Mesenchymal stem cell (in vitro differentiated cells and primary cell): ENCODE results near the gene COL8A1.

ENCODE experiments used
- DNase-seq: peaks from one replicate; pipeline ENCODE4 v3.0.0-alpha.2; 2013
- H2AFZ ChIP-seq: one replicate; pipeline ENCODE4 v1.6.1; 2013; ENCODE audit warnings: low read depth, mild to moderate bottlenecking, control low read depth, inconsistent platforms, low read length, moderate library complexity
- H2AK5ac ChIP-seq: 2 replicates; pipeline ENCODE4 v1.6.1; 2013; ENCODE audit warnings: low read length, moderate library complexity, mild to moderate bottlenecking, inconsistent platforms; ENCODE audit not compliant: severe bottlenecking
- H2BK120ac ChIP-seq: one replicate; pipeline ENCODE4 v1.6.1; 2013; ENCODE audit warnings: low read depth, mild to moderate bottlenecking, inconsistent platforms, low read length, moderate library complexity
- H2BK12ac ChIP-seq, 2 experiments: one replicate each; pipeline ENCODE4 v1.6.1; 2013; ENCODE audit warnings: inconsistent platforms in 2 of 2, low read length in 2 of 2, mild to moderate bottlenecking in 2 of 2, moderate library complexity in 2 of 2, control low read depth in 1 of 2
- H2BK15ac ChIP-seq: one replicate; pipeline ENCODE4 v1.6.1; 2013; ENCODE audit warnings: mild to moderate bottlenecking, low read depth, inconsistent platforms; ENCODE audit not compliant: poor library complexity, severe bottlenecking
- H2BK5ac ChIP-seq: 2 replicates; pipeline ENCODE4 v1.6.1; 2013; ENCODE audit warnings: low read depth, mild to moderate bottlenecking, low read length, control low read depth, inconsistent platforms; ENCODE audit not compliant: poor library complexity, severe bottlenecking
- H3K14ac ChIP-seq, 2 experiments: one replicate each; pipeline ENCODE4 v1.6.1; 2013; ENCODE audit warnings: inconsistent platforms in 2 of 2, low read length in 2 of 2, control low read depth in 1 of 2, mild to moderate bottlenecking in 1 of 2, moderate library complexity in 1 of 2
- H3K18ac ChIP-seq, 2 experiments: one replicate each; pipeline ENCODE4 v1.6.1; 2013; ENCODE audit warnings: inconsistent platforms in 2 of 2, low read length in 2 of 2, control low read depth in 1 of 2, low read depth in 1 of 2, mild to moderate bottlenecking in 1 of 2
- H3K23ac ChIP-seq, 2 experiments: one replicate each; pipeline ENCODE4 v1.6.1; 2013; ENCODE audit warnings: inconsistent platforms in 2 of 2, low read length in 2 of 2, mild to moderate bottlenecking in 2 of 2, moderate library complexity in 2 of 2, control low read depth in 1 of 2
- H3K27ac ChIP-seq: 2 replicates; pipeline ENCODE4 v1.5.1; 2013; ENCODE audit warnings: mild to moderate bottlenecking, moderate library complexity, low read length, control low read depth, inconsistent platforms; ENCODE audit not compliant: poor library complexity, severe bottlenecking
- H3K27me3 ChIP-seq, 2 experiments: 2 replicates each; pipeline versions ENCODE4 v1.6.1 to v1.7.0; 2013; ENCODE audit warnings: low read length in 2 of 2, mild to moderate bottlenecking in 2 of 2, moderate library complexity in 2 of 2, control low read depth in 1 of 2, inconsistent platforms in 1 of 2; ENCODE audit not compliant: control insufficient read depth in 1 of 2, insufficient read depth in 1 of 2
- H3K36me3 ChIP-seq, 2 experiments: 2 replicates each; pipeline versions ENCODE4 v1.6.1 to v1.7.0; 2013; ENCODE audit warnings: low read length in 2 of 2, control low read depth in 1 of 2, inconsistent platforms in 1 of 2, low read depth in 1 of 2, mild to moderate bottlenecking in 1 of 2; ENCODE audit not compliant: insufficient read depth in 2 of 2, control insufficient read depth in 1 of 2
- H3K4ac ChIP-seq, 2 experiments: one replicate each; pipeline ENCODE4 v1.6.1; 2013; ENCODE audit warnings: inconsistent platforms in 2 of 2, low read length in 2 of 2, mild to moderate bottlenecking in 2 of 2, moderate library complexity in 2 of 2, control low read depth in 1 of 2, low read depth in 1 of 2
- H3K4me1 ChIP-seq: 2 replicates; pipeline ENCODE4 v1.6.1; 2013; ENCODE audit warnings: low read depth, low read length, control low read depth; ENCODE audit not compliant: control insufficient read depth, insufficient read depth
- H3K4me2 ChIP-seq: 2 replicates; pipeline ENCODE4 v1.6.1; 2013; ENCODE audit warnings: low read length, mild to moderate bottlenecking, inconsistent platforms; ENCODE audit not compliant: poor library complexity, severe bottlenecking
- H3K4me3 ChIP-seq, 2 experiments: 2 replicates each; pipeline versions ENCODE4 v1.5.1 to v1.7.0; 2013; ENCODE audit warnings: low read length in 2 of 2, mild to moderate bottlenecking in 2 of 2, control low read depth in 1 of 2, low read depth in 1 of 2; ENCODE audit not compliant: insufficient read depth in 1 of 2
- H3K79me1 ChIP-seq: replicated peaks from 2 replicates; pipeline ENCODE4 v1.6.1; 2013; ENCODE audit warnings: mild to moderate bottlenecking, control low read depth, low read length, inconsistent platforms; ENCODE audit not compliant: poor library complexity, severe bottlenecking
- H3K9ac ChIP-seq: 2 replicates; pipeline ENCODE4 v1.7.0; 2013; ENCODE audit warnings: mild to moderate bottlenecking, low read length, moderate library complexity
- H3K9me3 ChIP-seq: 2 replicates; pipeline ENCODE4 v1.7.0; 2013; ENCODE audit warnings: mild to moderate bottlenecking, low read length; ENCODE audit not compliant: control insufficient read depth
- H4K8ac ChIP-seq: one replicate; pipeline ENCODE4 v1.6.1; 2013; ENCODE audit warnings: inconsistent platforms, mild to moderate bottlenecking, low read length, moderate library complexity
- H4K91ac ChIP-seq: one replicate; pipeline ENCODE4 v1.6.1; 2013; ENCODE audit warnings: mild to moderate bottlenecking, low read length, inconsistent platforms
- WGBS: methylation state at CpG from one replicate; pipeline ENCODE4 v1.1.7; 2013; ENCODE audit warnings: mixed read lengths; 5-methylcytosine and 5-hydroxymethylcytosine counted together

Gene COL8A1

DNA sequence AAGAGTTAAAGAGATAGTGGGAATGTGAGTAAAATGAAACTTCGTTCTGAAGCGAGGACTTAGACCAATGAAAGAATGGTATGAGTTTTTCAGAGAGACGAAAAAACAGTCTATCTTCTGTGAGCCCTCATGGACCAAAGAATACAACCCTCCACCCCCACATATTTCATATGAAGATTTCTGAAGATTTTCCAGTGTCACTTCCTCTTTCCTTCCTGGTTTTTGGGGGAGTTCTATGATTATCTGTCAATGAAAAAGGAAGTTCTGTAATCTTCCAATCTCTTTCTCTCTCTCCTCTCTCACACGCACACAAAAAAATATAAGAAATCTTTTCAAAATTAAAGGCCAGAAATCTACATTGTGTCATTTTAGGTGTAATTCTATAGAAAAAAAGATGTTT lies 206.9 kb downstream of the COL8A1 start:
- Histone ChIP-seq H3K27me3 (no peaks in the 10 kb centered on the region), H2BK5ac (no peak overlapping the region), H2BK15ac (no peak overlapping the region), H3K18ac (no peak overlapping the region), H3K36me3 (peaks cover 8 to 25% of the 10 kb centered on the region in 2 experiments), H3K9me3 (no peaks in the 10 kb centered on the region), H3K14ac (no peak overlapping the region), H3K4me2 (no peak overlapping the region), H3K23ac (no peak overlapping the region), H2AK5ac (no peak overlapping the region), H2BK120ac (no peak overlapping the region), H3K27ac (no peak overlapping the region), H3K79me1 (peaks cover 8% of the 10 kb centered on the region), H2AFZ (no peak overlapping the region), H3K9ac (peak overlapping the region; percentile 86), H3K4me1 (peaks cover 5% of the 10 kb centered on the region), H4K91ac (no peak overlapping the region), H4K8ac (no peak overlapping the region), H3K4ac (no peak overlapping the region), H3K4me3 (peak overlapping the region in 1 of 2 experiments; percentile 21), H2BK12ac (no peak overlapping the region)
- WGBS: 80% methylated on average over 1 of the region's 4 CpGs
- no peak for DNase-seq

DNA sequence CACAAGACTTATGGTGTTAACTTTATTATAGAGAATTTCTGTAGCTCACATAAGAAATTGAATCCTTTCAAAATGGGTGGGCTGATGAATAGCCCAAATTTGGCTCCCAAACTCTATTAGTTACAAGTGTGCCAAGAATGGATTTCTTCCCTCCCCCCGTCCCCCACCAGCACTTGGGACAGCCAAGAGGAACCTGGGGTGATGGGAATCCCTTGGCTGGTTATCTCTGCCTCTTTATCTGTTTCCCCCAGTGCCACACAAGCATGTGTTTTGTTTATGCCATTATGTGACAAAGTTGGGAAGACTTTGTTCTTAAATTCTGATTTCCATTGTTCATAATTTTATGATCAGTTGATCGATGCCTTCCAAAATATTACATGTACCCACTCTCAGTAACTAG lies 207.6 kb downstream of the COL8A1 start:
- Histone ChIP-seq H3K36me3 (peaks cover 12 to 31% of the 10 kb centered on the region in 2 experiments), H2BK5ac (no peak overlapping the region), H4K91ac (no peak overlapping the region), H3K23ac (no peak overlapping the region), H3K18ac (peak overlapping the region in 1 of 2 experiments; percentile 34), H3K14ac (no peak overlapping the region), H2AK5ac (peak overlapping the region; percentile 39), H4K8ac (no peak overlapping the region), H3K27me3 (no peaks in the 10 kb centered on the region), H3K4me2 (no peak overlapping the region), H3K4me3 (no peak overlapping the region), H2BK15ac (no peak overlapping the region), H3K27ac (no peak overlapping the region), H3K4me1 (peaks cover 5% of the 10 kb centered on the region), H3K4ac (peak overlapping the region in 1 of 2 experiments; percentile 37), H2BK120ac (no peak overlapping the region), H2AFZ (no peak overlapping the region), H3K9me3 (no peaks in the 10 kb centered on the region), H3K9ac (peak overlapping the region; percentile 86), H2BK12ac (no peak overlapping the region), H3K79me1 (peaks cover 12% of the 10 kb centered on the region)
- 100% methylated on average over 2 of the region's 2 CpGs for WGBS
- no peak for DNase-seq

DNA sequence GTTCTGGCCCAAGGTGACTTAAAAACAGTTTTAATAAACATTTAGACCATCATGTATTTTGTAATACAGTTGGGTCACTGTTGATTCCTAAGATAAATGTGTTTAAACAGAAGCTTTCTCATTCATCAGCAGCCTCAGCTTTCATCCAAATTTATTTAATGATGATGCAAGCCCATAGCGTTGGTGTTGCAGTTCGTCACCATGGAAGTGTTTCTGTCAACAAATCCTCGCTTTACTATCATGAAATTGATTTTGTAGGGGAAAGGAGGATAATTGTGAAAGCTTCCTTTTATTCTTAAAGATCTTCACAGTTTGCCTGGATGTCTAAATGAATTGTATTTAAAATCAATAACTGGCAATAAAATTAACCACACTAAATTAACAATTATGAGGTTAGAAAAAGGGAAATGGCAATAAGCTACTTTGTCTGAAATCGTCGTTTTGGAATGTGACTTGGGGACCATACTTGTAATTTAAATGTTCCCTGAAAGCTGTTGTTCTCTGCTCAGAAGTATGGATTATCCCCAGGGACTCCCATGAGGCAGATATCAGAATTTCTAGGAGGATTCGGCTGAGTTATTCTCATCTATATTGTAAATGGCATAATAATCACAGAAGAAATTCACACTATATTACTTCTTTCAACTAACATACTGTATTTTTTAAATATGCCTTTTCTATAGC lies 208.2 kb downstream of the COL8A1 start:
- peaks cover 12 to 37% of the 10 kb centered on the region in 2 experiments for H3K36me3 ChIP-seq
- peaks cover 5% of the 10 kb centered on the region for H3K4me1 ChIP-seq
- no peak overlapping the region for H2AFZ ChIP-seq
- no peak overlapping the region for H3K18ac ChIP-seq
- H2BK15ac ChIP-seq: no peak overlapping the region
- H3K4ac ChIP-seq: no peak overlapping the region
- no peak overlapping the region for H3K4me3 ChIP-seq
- 49% methylated on average over 5 of the region's 6 CpGs for WGBS
- no peak overlapping the region for H3K27ac ChIP-seq
- no peak overlapping the region for H2BK12ac ChIP-seq
- no peaks in the 10 kb centered on the region for H3K27me3 ChIP-seq
- peak; percentile 91 for DNase-seq
- no peak overlapping the region for H2BK120ac ChIP-seq
- no peak overlapping the region for H2BK5ac ChIP-seq
- H3K14ac ChIP-seq: no peak overlapping the region
- peak overlapping the region; percentile 86 for H3K9ac ChIP-seq
- H4K91ac ChIP-seq: no peak overlapping the region
- no peak overlapping the region for H4K8ac ChIP-seq
- no peak overlapping the region for H2AK5ac ChIP-seq
- peaks cover 12% of the 10 kb centered on the region for H3K79me1 ChIP-seq
- no peak overlapping the region for H3K23ac ChIP-seq
- no peak overlapping the region for H3K4me2 ChIP-seq
- no peaks in the 10 kb centered on the region for H3K9me3 ChIP-seq

DNA sequence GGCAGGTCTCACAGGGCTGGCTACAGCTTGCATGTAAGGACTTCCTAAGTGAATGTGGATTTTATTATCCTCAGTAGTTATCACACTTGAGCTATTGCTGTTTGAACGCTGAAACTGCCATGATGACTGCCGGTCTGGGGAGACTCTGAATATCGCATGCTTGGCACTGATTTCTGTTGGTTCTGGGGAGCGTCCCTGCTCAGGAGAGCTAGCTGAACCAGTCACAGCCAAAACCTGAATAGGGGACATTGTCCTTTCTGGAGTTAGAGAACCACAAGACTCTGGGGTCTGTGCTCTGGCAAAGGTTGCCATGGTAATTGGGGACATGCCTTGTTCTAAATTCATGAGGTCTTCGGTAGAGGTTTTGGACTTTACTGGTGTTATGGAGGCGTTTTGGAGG lies 210.0 kb downstream of the COL8A1 start:
- Histone ChIP-seq H2BK5ac (no peak overlapping the region), H2BK120ac (no peak overlapping the region), H4K8ac (no peak overlapping the region), H3K4me2 (no peak overlapping the region), H3K9me3 (no peaks in the 10 kb centered on the region), H3K14ac (no peak overlapping the region), H3K4me3 (no peak overlapping the region), H2AK5ac (no peak overlapping the region), H3K36me3 (peaks cover 12 to 45% of the 10 kb centered on the region in 2 experiments), H3K9ac (no peak overlapping the region), H4K91ac (no peak overlapping the region), H3K23ac (no peak overlapping the region), H3K27ac (no peak overlapping the region), H2BK12ac (no peak overlapping the region), H2BK15ac (no peak overlapping the region), H3K18ac (no peak overlapping the region), H3K4ac (no peak overlapping the region), H3K79me1 (peaks cover 10% of the 10 kb centered on the region), H2AFZ (no peak overlapping the region), H3K4me1 (peaks cover 5% of the 10 kb centered on the region), H3K27me3 (no peaks in the 10 kb centered on the region)
- DNase-seq: no peak
- WGBS: 95% methylated on average over 6 of the region's 6 CpGs
